Measurements from ENCODE around the gene PJA2. TPM values are rescaled to one million over a fixed set of nuclear protein-coding genes. Genes with fewer than 3 reads are reported as not detected.
"Not testable (repeated sequence)": the region's sequence is repeated elsewhere in the genome, so short reads cannot be mapped to it uniquely, and the experiment has no call there.

PJA2 gene
- total RNA-seq, 1 donor from 2014 or later, result 53.3 TPM

DNA sequence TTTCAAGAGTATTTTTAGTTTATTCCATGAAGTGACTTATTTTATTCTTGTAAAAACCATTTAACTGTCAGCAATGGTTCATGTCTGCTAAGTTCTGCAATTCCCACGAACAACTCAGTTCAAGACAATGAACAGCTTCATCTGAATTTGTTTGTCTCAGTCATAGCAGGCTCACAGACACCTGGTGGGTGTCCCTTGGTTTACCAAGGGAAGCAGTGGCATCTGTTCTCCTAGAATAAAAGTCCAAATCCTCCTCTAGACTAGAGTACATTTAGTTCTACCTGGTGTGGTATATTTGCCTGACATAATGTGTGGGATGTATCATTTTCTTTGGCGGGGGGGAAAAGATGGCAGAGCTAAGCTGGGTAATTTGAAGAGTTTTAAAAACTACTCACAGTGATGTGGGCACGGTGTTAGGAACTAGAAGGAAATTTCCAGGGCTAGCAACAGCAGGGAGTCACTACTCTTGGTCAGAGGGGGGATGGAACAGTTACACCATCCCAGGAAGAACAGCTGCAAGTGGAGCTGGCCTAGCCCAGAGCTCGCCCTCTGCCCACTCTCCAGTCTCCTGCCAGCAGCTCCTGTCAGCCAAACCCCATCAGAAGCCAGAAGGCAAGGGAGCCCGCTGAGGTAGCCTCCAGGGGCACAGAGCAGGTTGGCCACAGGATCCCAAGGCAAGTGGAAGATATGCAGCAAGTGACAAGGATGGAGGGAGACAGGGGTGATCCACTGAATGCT is 100.3 kb downstream of the PJA2 start:
- no peak for DNase-seq (ENCODE audit: low read depth in 2 of 2)

DNA sequence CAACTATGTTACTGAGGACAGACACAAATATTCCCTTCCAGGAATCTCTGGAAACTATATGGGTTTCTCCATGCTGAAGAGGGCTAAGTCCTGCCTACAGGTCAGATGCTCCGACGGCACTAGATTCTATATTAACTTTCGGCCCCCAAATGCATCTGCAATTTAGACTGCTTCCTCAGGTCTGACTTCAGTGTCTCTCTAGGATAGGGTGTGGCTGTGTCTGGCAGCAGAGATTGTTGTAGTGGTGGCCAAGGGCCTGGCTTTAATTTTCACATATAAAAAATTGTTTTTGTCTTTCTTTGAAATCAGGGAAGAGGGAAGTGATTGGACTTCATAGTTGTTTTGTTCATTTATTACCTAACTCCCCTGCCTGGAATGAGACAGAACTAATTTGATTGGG is 101.8 kb downstream of the PJA2 start:
- no peak for DNase-seq (ENCODE audit: low read depth in 2 of 2)

DNA sequence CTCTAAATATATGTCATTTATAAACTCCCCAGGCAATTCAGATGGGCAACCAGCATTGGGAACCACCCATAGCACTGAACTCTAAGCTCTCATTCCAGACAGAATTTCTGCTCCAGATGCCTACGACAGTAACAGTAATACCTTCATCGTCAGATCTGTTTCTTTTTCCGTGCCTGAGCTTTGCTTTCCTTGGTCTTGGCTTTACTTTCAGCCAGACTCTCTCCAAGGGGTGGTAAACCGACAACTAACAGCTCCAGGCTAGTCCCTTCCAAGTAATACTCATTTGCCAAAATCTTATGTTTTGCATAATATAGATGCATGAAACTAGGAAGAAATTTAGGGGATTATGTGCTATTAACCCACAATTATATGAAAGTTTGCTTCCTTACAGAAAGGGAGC is 102.3 kb downstream of the PJA2 start:
- DNase-seq (ENCODE audit: low read depth in 2 of 2), result no peak

DNA sequence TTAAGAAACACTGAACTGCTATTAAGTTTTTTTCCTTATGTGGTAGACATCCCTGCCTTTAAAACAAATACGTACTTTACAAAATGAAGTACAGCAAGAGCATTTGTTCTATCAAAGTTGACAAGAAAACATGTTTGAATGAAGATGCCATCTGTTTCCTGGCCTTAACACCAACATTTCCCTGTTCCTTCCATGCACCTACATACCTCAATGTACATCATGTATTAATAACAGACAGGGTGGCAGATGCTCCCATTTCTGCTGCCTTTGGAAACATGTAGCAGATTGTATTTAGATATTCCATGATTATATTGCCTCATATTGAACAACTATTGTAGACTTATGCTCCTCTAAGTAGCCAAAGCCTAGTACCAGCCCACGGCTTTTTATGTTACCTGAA is 104.4 kb downstream of the PJA2 start:
- no peak for DNase-seq (ENCODE audit: low read depth in 2 of 2)

DNA sequence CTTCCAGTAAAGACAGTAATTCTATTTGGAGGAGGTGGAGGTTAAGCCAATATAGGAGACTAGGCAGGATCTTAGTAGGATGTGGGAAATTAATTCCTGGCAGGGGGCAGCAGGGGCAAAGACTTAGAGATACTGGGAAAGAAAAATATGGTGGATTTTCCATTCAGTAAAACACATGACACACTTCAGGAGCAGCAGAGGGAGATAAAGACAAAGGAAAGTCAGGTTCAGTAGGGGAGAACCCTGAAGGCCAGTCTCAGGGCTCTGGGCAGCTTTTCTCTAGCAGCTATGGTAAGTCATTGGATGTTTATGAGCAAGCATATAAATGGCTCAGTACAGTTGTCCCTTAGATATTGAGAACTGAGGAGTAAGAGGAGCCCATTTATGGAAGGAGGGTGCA is 105.5 kb downstream of the PJA2 start:
- peak in 1 of 2 donors; percentile 16 for DNase-seq (ENCODE audit: low read depth in 2 of 2)

DNA sequence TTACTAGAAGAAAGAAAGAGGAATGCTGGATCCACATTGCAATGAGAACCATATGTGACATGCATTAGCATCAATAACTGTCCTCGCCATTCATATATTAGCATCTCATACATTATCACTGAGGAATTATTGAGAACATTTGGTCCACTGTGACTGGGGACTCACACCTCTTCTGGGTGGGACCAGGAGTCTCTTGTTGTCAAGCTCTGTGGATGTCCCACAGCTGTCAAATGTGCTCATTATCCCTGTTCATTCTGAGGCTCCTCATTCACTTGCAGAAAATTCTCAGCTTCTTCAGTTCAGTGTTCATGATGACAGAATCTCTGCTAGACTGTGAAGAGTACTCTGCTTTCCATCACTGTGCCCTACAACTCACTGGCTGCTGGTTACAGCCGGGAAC is 109.4 kb downstream of the PJA2 start:
- no peak for DNase-seq (ENCODE audit: low read depth in 2 of 2)

DNA sequence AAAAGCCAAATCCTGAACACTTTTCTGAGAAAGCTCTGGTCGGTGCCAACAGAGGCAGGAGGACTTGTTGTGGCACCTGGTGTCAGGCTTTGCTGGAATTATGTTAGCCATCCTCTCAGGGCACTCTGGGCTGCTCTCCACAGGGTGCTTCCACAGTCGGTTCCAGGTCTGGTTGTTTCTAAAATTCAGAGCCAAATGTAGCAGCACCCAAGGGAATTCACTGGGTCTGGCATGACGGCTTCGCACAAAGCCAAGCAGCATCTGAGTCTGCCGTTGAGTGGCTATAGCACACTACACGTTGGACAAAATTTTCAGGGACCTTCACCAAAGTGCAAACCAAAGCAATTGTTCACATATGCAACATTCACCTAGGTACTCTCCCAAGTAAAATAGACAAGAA is 110.2 kb downstream of the PJA2 start:
- DNase-seq (ENCODE audit: low read depth in 2 of 2), result no peak

DNA sequence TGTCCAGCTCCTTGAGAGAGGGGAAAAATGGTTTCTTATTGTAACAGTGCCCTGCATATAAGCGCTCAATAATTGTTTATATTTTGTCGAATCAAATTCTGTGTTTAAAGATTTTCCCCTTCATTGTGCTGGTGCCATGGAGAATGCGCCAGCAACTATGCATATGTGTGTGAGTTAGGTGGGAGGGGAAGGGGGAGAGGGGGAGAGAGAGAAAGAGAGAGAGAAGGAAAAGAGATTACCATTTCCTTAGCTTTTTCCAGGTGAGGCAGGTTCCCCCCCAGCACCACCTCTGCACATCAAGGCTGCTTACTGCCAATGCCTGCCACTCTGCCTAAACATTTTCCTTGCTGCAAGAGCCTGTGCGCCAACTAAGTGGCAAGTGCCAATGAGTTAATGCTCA is 111.0 kb downstream of the PJA2 start:
- no peak for DNase-seq (ENCODE audit: low read depth in 2 of 2)

DNA sequence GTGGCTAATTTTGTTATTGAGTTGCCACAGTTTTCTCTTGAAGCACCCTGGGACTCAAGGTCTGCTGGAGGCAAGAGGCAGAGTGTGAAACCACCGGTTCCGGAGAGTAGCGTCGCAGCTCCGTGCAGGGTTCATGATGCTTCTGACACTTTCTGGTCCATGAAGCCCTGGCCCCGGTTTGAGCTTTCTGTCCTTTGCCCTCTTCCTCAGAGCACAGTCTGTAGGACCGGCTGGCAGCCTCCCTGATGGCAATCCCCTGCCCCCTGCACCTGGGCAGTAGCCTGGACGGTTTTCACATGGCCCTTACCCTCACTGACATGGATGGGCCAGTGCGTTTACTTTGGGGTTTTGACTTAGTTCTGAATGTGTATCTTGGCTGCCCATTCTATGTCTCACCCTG is 111.9 kb downstream of the PJA2 start:
- no peak for DNase-seq (ENCODE audit: low read depth in 2 of 2)

DNA sequence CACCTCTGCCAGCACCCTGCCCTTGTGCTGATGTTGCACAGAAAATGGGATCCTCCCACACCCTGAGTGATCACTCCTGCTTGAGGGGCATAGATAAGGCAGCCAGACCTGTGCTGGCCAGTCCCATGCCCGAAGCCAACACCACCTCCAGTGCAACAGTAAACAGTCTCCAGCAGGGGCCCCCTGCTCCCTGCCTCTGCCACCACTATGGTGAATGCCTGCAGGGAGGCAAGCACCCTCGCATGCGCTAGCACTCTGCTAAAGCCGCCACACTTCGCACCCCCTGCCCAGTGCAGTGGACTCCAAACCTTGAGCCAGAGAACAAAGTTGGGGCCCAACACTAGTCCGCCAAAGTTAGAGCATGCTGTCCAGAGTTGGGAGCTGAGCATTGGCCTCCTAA is 118.7 kb downstream of the PJA2 start:
- no peak for DNase-seq (ENCODE audit: low read depth in 2 of 2)

DNA sequence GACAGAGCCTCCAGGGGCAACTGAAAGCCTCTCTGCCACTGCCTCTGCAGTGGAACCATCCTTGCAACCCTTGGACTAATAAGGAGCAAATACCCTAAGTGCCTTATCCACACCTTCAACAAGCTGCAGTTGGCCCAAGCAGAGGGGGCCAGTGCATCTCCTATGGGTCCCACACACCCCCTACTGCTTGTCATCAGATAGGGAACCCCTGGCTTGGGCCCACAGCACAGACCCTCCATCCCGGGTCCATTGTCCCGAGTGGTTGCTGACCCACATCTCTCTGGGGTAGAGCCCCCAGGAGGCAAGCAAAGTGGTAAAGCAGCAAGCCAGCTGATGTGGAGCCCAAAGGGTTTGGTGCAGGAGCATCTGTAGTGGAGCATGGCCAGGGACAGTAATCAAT is 119.5 kb downstream of the PJA2 start:
- no peak for DNase-seq (ENCODE audit: low read depth in 2 of 2)

DNA sequence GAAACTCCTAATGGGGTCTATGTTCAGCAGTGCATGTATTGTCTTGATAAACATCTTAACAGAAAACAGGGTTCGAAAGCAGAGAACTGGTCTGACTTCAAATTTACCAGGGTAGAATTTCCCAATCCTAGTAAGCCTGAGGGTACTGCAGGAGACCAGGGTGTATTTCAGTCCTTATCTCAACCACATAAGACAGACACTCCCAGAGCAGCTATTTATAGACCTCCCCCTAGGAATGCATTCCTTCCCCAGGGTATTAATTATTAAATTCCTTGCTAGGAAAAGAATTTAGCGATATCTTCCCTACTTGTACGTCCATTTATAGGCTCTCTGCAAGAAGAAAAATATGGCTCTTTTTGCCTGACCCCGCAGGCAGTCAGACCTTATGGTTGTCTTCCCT is 123.1 kb downstream of the PJA2 start:
- not testable (repeated sequence) for DNase-seq (ENCODE audit: low read depth in 2 of 2)
